K562 (cell line): ENCODE results near the gene SPTBN5. TPM values are rescaled to one million over a fixed set of nuclear protein-coding genes. Genes with fewer than 3 reads are reported as not detected.

Experiments
- C11orf30 ChIP-seq: fragments of 450-650 bp; IDR thresholded peaks from 2 replicates; pipeline ENCODE4 v1.6.1; 2016; ENCODE audit warnings: low read depth, mild to moderate bottlenecking
- CBX2 ChIP-seq: fragments of 200-600 bp; sonication (generic); IDR thresholded peaks from one replicate; pipeline ENCODE4 v1.6.1; 2012; ENCODE audit warnings: mild to moderate bottlenecking, low read length, inconsistent platforms; ENCODE audit not compliant: insufficient read depth, poor library complexity, severe bottlenecking
- CHD4 ChIP-seq: fragments of 200-600 bp; sonication (generic); IDR thresholded peaks from 3 replicates; pipeline ENCODE4 v1.6.1; 2012; ENCODE audit warnings: low read depth, mild to moderate bottlenecking, mixed read lengths, low read length, inconsistent platforms; ENCODE audit not compliant: insufficient read depth, insufficient replicate concordance, poor library complexity, severe bottlenecking
- MBD2 ChIP-seq: sonication (generic); IDR thresholded peaks from 2 replicates; pipeline ENCODE4 v1.6.1; 2016; ENCODE audit warnings: low read depth, borderline replicate concordance
- NFIC ChIP-seq: fragments of 450-650 bp; IDR thresholded peaks from 2 replicates; pipeline ENCODE4 v1.6.1; 2017; ENCODE audit warnings: mild to moderate bottlenecking, inconsistent platforms
- POLR3G ChIP-seq: IDR thresholded peaks from 2 replicates; pipeline ENCODE4 v1.6.1; 2011; ENCODE audit not compliant: insufficient read length, insufficient replicate concordance; ENCODE audit errors: extremely low read depth
- RBM34 ChIP-seq: fragments of 200-400 bp; formaldehyde crosslinking; IDR thresholded peaks from 2 replicates; pipeline ENCODE4 v1.6.1; 2018; ENCODE audit warnings: low read length, borderline replicate concordance; ENCODE audit not compliant: insufficient read depth
- SNIP1 ChIP-seq: fragments of 450-650 bp; IDR thresholded peaks from 2 replicates; pipeline ENCODE4 v1.7.1; 2017; ENCODE audit warnings: low read depth, mild to moderate bottlenecking
- STAT6 ChIP-seq: sonication (generic); formaldehyde crosslinking; IDR thresholded peaks from 2 replicates; pipeline ENCODE4 v1.8.1; 2023; ENCODE audit warnings: mild to moderate bottlenecking, missing genetic modification reagents
- U2AF2 ChIP-seq: fragments of 200-400 bp; formaldehyde crosslinking; optimal IDR thresholded peaks from 2 replicates; pipeline ENCODE3; 2017; ENCODE audit warnings: low read depth, mild to moderate bottlenecking, low read length
- ZBTB11 ChIP-seq, 3 experiments: fragments of 200-800 bp in 1 of 3; fragments of 250-450 bp in 1 of 3; fragments of 450-650 bp in 1 of 3; sonication (Bioruptor Pico) in 1 of 3; sonication (Bioruptor generic) in 1 of 3; formaldehyde crosslinking in 1 of 3; IDR thresholded peaks; 2 replicates each; pipeline versions ENCODE4 v1.6.1 to v1.8.0; 2016 to 2022; ENCODE audit warnings: mild to moderate bottlenecking in 2 of 3, missing genetic modification characterization in 2 of 3, missing compliant biosample characterization in 1 of 3, moderate library complexity in 1 of 3
- polyA plus RNA-seq, 8 experiments: library from polyadenylated mRNA; depleted of rRNA in 4 of 8; stranded (reverse) in 5 of 8; unstranded in 3 of 8; fragments of >200 nt; fragmentation: Nextera tagmentation in 2 of 8; fragmentation: Illumina TruSeq in 1 of 8; extraction: Ambion mirVana in 2 of 8; extraction: Trizol in 1 of 8; gene quantifications; 2 replicates each; pipeline versions ENCODE4 v1.2.1 to v1.2.3, GENCODE V29; 2011 to 2014; ENCODE audit warnings: inconsistent platforms in 1 of 8, missing spikeins in 1 of 8
- total RNA-seq, 7 experiments: library from RNA; depleted of rRNA in 6 of 7; stranded (reverse); fragments of >200 nt in 6 of 7; fragmentation: Illumina TruSeq in 2 of 7; extraction: Trizol in 2 of 7; gene quantifications; 2 replicates each; pipeline versions ENCODE4 v1.2.1 to v1.2.3, GENCODE V29; 2011 to 2021; ENCODE audit warnings: low replicate concordance in 1 of 7

SPTBN5 gene
- total and polyA plus RNA-seq, 9 of the 15 experiments (the other 6 are each of a cell fraction or from before 2014, with no cell fraction given), result 0.02 TPM; not detected in 8

GRCh38 chr15:41914411-41914810 is 20.6 kb upstream of the SPTBN5 start (continued):
- no peak for TF ChIP-seq ZBTB11 (CRISPR knock-in tag; IDR thresholded peaks at IDR 0.05)
- TF ChIP-seq C11orf30, result no peak
- TF ChIP-seq MBD2, result no peak
- no peak for TF ChIP-seq CBX2
- no peak for TF ChIP-seq NFIC
- TF ChIP-seq U2AF2, result no peak
- no peak for TF ChIP-seq POLR3G
- no peak for TF ChIP-seq STAT6 (CRISPR knock-in tag)
- no peak for TF ChIP-seq RBM34
- TF ChIP-seq CHD4, result no peak
- TF ChIP-seq SNIP1, result no peak
